ENCODE results near the gene RPL28. TPM values are rescaled to one million over a fixed set of nuclear protein-coding genes. Genes with fewer than 3 reads are reported as not detected.

The RPL28 gene
- polyA plus RNA-seq, 1 donor = 1,731 TPM

DNA sequence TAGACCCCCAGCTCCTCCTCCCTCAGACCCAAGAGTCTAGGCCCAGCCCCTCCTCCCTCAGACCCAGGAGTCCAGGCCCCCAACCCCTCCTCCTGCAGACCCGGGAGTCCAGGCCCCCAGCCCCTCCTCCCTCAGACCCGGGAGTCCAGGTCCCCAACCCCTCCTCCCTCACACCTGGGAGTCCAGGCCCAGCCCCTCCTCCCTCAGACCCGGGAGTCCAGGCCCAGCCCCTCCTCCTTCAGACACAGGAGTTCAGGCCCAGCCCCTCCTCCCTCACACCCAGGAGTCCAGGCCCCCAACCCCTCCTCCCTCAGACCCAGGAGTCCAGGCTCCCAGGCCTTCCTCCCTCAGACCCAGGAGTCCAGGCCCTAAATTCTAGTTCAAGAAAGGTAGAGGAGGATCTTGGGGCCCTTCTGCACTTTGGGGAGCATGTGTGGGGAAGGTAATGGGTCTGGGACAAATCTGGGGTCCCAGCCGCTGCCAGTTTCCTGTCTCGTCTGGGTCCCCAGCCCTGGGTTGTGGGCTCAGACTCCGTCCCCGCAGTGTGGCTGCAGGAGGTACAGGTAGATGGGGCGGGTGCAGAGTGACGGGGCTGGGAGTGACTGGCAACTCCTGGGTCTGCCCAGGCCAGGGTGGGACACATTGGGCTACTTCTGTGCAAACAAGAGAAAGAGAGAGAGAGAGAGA is 12.3 kb upstream of the RPL28 start:
- DNase-seq (ENCODE audit: low read depth) = no peak

DNA sequence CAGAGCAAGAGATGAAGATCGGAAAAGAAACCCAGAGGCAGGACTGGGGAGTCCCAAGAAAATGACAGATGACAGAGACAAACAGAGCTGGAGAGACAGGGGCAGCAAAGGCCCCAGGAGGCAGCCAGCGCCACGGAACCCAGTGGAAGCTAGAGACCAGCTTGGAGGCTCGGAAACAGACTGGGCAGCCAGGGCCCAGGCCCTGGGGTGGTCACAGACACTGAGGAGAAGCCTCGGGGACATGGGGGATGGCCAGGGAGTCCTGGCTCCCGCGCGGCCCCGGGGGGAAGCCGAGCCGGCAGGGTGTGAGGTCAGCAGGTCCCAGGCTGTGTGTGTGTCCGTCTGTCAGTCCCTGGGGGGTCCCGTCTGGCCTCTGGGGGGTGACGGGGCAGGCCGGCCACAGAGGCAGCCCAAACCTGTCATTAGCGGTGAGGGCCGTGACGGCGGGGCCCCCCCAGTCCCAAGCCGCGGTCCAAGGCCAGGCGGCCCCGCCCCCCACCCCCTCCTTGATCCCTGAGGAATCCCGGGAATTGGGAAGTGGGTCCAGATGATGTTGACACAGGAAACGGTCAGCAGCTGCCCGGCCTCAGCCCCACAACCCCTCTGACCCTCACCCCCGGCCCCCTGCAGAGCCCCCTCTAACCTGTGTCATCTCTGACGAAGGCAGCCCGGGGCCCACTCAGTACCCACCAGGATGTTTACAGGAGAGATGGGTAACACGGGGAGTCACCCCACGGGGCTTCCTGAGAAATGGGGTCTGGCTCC is 11.6 kb upstream of the RPL28 start:
- DNase-seq (ENCODE audit: low read depth) = no peak

DNA sequence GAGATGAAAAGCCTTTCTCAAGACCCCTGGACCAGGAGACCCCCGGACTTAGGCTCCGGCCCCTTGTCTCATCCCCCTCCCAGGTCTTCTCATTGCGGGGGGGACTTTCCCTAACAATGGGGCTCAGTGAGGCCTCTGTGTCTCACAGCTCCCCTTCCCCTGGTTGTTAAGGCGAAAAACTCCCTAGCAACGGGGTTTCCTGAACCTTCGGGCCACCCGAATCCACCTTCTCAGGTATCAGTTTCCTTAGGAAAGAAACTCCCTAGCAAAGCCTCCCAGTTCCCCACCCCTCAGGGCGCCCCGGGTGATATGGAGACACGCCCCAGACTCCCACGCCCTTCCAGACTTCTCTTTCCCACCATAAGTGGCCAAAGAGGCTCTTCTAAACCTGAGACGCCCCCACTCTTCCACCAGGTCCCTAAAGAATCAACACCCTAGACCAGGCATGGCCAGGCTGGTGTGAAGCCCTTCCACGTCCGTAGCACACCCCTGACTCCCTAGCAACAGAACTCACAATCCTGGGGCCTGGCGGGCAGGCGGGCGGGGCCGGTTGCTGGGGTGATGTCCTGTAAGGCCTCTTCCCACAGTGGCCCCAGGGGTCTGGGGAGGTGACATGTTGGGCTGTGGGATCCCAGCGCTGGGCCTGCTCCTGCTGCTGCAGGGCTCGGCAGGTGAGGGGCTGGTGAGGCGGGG is 9.3 kb upstream of the RPL28 start, which contains the start of gene TMEM190:
TSS of gene TMEM190 (plus strand) at position 586 of the 693 bp plus-strand sequence. CDS start at position 614, 28 bp downstream.
- no peak for DNase-seq (ENCODE audit: low read depth)

DNA sequence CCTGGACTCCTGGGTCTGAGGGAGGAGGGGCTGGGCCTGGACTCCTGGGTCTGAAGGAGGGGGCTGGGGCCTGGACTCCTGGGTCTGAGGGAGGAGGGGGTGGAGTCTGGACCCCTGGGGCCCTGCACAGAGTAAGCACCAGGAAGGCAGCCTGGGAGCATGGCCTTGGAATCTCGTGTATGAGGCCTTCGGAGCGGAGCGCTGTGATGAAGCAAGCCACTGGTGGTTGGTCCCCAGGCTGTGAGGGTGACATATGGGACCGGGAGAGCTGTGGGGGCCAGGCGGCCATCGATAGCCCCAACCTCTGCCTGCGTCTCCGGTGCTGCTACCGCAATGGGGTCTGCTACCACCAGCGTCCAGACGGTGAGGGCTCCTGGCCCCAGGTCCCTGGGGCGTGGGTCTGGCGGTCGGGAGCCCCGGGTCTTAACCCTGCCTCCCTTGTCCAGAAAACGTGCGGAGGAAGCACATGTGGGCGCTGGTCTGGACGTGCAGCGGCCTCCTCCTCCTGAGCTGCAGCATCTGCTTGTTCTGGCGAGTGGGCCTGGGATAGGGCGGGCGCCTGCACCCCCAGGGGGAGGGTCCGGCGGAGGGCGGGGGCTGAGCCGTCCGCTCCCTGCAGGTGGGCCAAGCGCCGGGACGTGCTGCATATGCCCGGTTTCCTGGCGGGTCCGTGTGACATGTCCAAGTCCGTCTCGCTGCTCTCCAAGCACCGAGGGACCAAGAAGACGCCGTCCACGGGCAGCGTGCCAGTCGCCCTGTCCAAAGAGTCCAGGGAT is 8.2 kb upstream of the RPL28 start:
- no peak for DNase-seq (ENCODE audit: low read depth)

GRCh38 chr19:55379174-55379573 is 6.6 kb upstream of the RPL28 start:
- DNase-seq (ENCODE audit: low read depth) = no peak

DNA sequence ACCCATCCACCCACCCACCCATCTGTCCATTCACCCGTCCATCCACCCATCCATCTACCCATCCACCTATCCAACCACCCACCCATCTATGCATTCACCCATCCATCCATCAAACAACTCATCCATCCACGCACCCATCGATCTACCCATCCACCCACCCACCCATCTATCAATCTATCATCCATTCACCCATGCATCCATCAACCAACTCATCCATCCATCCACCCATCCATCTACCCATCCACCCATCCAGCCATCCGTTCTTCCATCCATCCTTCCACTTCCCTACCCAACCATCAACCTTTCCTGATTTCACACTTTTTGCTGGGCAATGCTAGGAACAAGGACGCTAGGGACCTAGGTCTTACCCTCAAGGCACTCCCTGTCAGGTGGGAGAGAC is 3.7 kb upstream of the RPL28 start:
- DNase-seq (ENCODE audit: low read depth) = no peak

DNA sequence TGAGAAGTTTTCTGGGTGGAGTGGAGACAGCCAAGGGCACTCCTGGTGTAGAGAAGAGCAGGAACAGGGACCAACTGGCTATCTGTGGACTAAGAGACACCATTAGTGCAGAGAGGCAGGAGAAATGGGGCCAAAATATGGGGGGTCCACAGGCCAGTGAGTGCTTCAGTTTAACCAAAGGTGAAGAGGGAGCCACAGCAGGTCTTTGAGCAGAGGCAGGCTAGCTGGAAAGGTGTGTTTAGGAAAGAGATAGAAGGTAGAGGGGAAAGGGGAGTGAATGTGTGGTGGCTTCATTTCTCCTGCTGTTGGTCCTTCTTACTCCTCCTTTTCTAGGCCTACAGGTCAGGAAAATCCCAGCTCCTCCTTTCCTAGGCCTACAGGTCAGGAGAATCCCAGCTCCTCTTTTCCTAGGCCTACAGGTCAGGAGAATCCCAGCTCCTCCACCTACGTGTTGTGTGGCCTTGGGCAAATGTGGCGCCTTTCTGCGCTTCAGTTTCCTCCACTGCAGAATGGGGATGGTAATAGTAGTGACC is 3.1 kb upstream of the RPL28 start:
- no peak for DNase-seq (ENCODE audit: low read depth)

DNA sequence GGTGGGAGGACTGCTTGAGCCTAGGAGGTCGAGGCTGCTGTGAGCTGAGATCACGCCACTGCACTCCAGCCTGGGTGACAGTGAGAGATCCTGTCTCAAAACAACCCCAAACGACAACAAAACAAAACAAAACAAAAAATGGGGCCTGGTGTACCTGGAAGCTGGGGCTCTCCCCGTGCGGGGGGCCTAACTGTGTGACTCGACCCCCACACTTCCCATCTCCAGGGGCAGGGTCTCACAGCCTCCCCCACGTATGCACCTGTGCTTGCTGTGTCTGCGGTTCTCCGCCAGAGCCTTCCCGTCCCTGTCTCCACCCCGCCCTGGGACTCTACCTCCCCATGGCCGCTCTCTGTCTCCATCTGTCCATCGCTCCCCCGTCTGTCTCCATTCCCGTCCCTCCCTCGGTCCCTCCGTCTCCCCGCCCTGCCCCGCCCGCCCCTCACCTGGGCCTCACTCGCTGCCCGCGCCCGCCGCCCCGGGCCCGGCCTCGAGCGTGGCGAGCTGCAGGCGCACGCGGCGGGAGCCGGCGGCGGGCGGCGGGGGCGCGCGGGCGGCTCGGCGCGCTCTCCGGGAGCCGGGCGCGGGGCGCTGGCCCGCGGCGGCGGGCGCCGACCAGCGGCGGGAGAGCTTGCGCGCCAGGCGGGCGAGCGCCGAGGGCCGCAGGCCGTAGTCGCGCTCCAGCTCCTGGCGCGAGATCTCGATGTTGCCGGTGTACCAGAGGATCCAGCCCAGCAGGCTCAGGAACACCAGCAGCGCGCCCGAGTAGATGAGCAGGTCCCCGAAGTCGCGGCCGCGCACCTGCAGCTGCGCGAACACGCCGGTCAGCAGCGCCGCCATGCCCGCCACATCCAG is 2.2 kb upstream of the RPL28 start:
- no peak for DNase-seq (ENCODE audit: low read depth)

- DNase-seq (ENCODE audit: low read depth) = no peak
These were observed 1.4 kb upstream of the RPL28 start, which contains the start of gene TMEM238 for GRCh38 chr19:55384131-55384919. Gene TMEM238 (minus strand): TSS chr19:55384292. CDS start chr19:55384259, 33 bp downstream.

DNA sequence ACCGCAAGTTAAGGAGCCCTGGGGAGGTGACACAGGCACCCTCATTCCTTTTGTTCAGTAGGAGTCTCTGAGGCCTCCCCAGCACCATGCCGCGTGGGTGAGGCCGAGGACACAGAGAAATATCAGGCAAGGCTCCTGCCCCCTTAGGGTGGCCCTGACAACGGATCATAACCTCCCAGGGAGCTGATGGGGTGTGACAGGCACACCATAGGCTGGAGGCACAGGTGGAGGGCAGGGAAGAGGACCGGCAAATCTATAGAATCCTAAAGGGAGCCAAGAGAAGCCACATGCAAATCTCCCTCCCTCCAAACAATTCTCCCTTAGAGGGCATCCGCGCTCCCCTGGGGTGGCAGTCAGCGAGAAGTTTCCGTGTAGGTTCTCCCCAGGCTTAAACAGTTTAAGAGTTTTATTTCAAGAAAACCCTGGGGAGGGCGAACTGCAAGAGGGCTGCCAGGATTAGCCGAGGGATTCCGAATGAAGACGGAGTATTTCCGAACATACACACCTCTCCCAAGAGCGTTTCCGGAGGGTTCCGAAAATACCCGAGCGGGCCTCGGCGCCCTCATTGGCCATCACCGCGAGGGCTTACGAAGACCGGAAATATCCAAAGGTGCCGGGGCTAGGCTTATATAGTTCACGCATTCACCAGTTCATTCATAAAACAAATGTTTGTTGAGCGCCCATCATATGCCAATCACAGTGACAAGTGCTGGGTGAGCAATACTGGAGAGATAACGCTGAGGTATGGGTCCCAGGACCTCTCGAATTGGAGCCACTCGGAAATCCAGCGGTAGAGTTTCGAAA is 610 bp upstream of the RPL28 start:
- DNase-seq (ENCODE audit: low read depth) = peak; percentile 94

GRCh38 chr19:55386493-55386971 is 800 bp downstream of the RPL28 start:
- no peak for DNase-seq (ENCODE audit: low read depth)

GRCh38 chr19:55387736-55388497 is 2.2 kb downstream of the RPL28 start:
- DNase-seq (ENCODE audit: low read depth) = no peak

- DNase-seq (ENCODE audit: low read depth) = no peak
These were observed 3.9 kb downstream of the RPL28 start for GRCh38 chr19:55389386-55390317.

GRCh38 chr19:55390461-55390880 is 4.7 kb downstream of the RPL28 start:
- no peak for DNase-seq (ENCODE audit: low read depth)

DNA sequence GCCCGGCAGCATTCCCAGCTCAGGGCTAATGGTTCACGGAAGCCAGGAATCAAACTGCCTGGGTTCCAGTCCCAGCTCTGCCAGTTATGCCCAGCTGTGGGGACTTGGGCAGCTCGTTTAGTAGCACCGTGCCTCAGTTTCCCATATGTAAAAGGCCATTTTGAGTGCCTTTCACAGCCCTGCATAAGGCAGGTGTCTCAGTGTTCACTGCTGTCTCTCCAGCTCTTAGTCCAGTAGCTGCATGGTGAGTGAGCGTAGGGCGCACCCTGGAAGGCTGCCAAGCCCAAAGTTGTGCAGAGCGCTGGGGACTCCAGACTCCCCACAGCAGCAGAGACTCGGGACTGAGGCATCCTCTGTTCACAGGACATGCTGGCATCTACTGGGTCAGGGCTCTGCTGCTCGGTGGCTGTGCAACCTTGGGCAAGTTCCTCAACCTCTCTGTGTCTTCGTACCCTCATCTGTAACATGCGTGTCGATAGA is 5.5 kb downstream of the RPL28 start:
- DNase-seq (ENCODE audit: low read depth) = no peak
